HEK293 (cell line): Measurements from ENCODE around the gene KCTD7.
"Not testable (repeated sequence)": the region's sequence is repeated elsewhere in the genome, so short reads cannot be mapped to it uniquely, and the experiment has no call there.

Experiments used
- CTCF ChIA-PET: fragments of 350-600 bp; formaldehyde crosslinking; extraction: SDS; loops from one replicate; lab custom pipeline; 2021; ENCODE audit warnings: antibody characterized with exemption; lab: Yijun Ruan, JAX
- POLR2A ChIA-PET: fragments of 300-600 bp; formaldehyde crosslinking; extraction: SDS; loops from one replicate; lab custom pipeline; 2020; ENCODE audit warnings: antibody characterized with exemption, inconsistent platforms; lab: Yijun Ruan, JAX
- H3K27ac ChIP-seq: fragments of 200-500 bp; sonication (Bioruptor generic); 2 replicates; pipeline ENCODE4 v1.5.1; 2014; ENCODE audit warnings: low read depth, low read length, control low read depth, inconsistent platforms; ENCODE audit errors: extremely low read depth
- H3K36me3 ChIP-seq, 2 experiments: fragments of 200-500 bp in 1 of 2; sonication (Bioruptor generic) in 1 of 2; 1 replicate in 1 of 2; 2 replicates in 1 of 2; pipeline ENCODE4 v1.5.1; 2014 to 2017; ENCODE audit warnings: inconsistent platforms in 2 of 2, low read length in 2 of 2; ENCODE audit not compliant: control insufficient read depth in 2 of 2, insufficient read depth in 1 of 2
- H3K4me1 ChIP-seq: fragments of 200-500 bp; sonication (Bioruptor generic); 2 replicates; pipeline ENCODE4 v1.5.1; 2014; ENCODE audit warnings: mild to moderate bottlenecking, low read length, inconsistent platforms; ENCODE audit not compliant: control insufficient read depth, insufficient read depth
- H3K4me3 ChIP-seq: 2 replicates; pipeline ENCODE4 v1.5.1; 2011; ENCODE audit warnings: low read depth, mild to moderate bottlenecking, control low read depth, low read length, moderate library complexity
- H3K9me3 ChIP-seq: fragments of 200-500 bp; sonication (Bioruptor generic); 2 replicates; pipeline ENCODE4 v1.5.1; 2014; ENCODE audit warnings: low read depth, low read length, inconsistent platforms; ENCODE audit not compliant: control insufficient read depth, insufficient read depth
- PBX3 ChIP-seq: sonication (generic); formaldehyde crosslinking; IDR thresholded peaks from 2 replicates; pipeline ENCODE4 v1.8.1; 2022; ENCODE audit warnings: mild to moderate bottlenecking, moderate library complexity, missing genetic modification reagents
- SALL2 ChIP-seq: fragments of 450-650 bp; formaldehyde crosslinking; IDR thresholded peaks from 2 replicates; pipeline ENCODE4 v1.5.0; 2017; ENCODE audit warnings: missing biosample characterization, mild to moderate bottlenecking, missing genetic modification characterization, borderline replicate concordance
- ZNF202 ChIP-seq: fragments of 450-650 bp; formaldehyde crosslinking; IDR thresholded peaks from 2 replicates; pipeline ENCODE4 v1.5.1; 2016; ENCODE audit warnings: missing biosample characterization, missing genetic modification characterization, borderline replicate concordance
- ZNF48 ChIP-seq: fragments of 450-650 bp; formaldehyde crosslinking; IDR thresholded peaks from 2 replicates; pipeline ENCODE4 v1.5.1; 2016; ENCODE audit warnings: missing biosample characterization, missing genetic modification characterization
- ZNF621 ChIP-seq: fragments of 450-650 bp; formaldehyde crosslinking; IDR thresholded peaks from 2 replicates; pipeline ENCODE4 v1.5.1; 2017; ENCODE audit warnings: missing biosample characterization, missing genetic modification characterization
- ZSCAN5A ChIP-seq: fragments of 450-650 bp; formaldehyde crosslinking; IDR thresholded peaks from 2 replicates; pipeline ENCODE4 v1.5.1; 2016; ENCODE audit warnings: missing biosample characterization, missing genetic modification characterization
- TF ChIP-seq, protein P1 (sequence below): fragments of 450-650 bp; formaldehyde crosslinking; IDR thresholded peaks from 2 replicates; pipeline ENCODE4 v1.5.1; 2016; ENCODE audit warnings: missing biosample characterization, missing genetic modification characterization, borderline replicate concordance
- TF ChIP-seq, protein P2 (sequence below): fragments of 450-650 bp; formaldehyde crosslinking; IDR thresholded peaks from 2 replicates; pipeline ENCODE4 v1.5.1; 2016; ENCODE audit warnings: missing biosample characterization, missing genetic modification characterization
- TF ChIP-seq, protein P3 (sequence below): fragments of 450-650 bp; formaldehyde crosslinking; IDR thresholded peaks from 2 replicates; pipeline ENCODE4 v1.5.1; 2016; ENCODE audit warnings: missing biosample characterization, missing genetic modification characterization

The KCTD7 gene

GRCh38 chr7:66642186-66642585 lies 13.5 kb downstream of the KCTD7 start (continued):
- TF ChIP-seq ZSCAN5A: no peak
- TF ChIP-seq ZNF202 (tag by site-specific recombination): no peak
- TF ChIP-seq SALL2 (tag by site-specific recombination): no peak
- TF ChIP-seq, protein P1, sequence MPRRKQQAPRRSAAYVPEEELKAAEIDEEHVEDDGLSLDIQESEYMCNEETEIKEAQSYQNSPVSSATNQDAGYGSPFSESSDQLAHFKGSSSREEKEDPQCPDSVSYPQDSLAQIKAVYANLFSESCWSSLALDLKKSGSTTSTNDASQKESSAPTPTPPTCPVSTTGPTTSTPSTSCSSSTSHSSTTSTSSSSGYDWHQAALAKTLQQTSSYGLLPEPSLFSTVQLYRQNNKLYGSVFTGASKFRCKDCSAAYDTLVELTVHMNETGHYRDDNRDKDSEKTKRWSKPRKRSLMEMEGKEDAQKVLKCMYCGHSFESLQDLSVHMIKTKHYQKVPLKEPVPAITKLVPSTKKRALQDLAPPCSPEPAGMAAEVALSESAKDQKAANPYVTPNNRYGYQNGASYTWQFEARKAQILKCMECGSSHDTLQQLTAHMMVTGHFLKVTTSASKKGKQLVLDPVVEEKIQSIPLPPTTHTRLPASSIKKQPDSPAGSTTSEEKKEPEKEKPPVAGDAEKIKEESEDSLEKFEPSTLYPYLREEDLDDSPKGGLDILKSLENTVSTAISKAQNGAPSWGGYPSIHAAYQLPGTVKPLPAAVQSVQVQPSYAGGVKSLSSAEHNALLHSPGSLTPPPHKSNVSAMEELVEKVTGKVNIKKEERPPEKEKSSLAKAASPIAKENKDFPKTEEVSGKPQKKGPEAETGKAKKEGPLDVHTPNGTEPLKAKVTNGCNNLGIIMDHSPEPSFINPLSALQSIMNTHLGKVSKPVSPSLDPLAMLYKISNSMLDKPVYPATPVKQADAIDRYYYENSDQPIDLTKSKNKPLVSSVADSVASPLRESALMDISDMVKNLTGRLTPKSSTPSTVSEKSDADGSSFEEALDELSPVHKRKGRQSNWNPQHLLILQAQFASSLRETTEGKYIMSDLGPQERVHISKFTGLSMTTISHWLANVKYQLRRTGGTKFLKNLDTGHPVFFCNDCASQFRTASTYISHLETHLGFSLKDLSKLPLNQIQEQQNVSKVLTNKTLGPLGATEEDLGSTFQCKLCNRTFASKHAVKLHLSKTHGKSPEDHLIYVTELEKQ (tag by site-specific recombination): no peak
- TF ChIP-seq, protein P2, sequence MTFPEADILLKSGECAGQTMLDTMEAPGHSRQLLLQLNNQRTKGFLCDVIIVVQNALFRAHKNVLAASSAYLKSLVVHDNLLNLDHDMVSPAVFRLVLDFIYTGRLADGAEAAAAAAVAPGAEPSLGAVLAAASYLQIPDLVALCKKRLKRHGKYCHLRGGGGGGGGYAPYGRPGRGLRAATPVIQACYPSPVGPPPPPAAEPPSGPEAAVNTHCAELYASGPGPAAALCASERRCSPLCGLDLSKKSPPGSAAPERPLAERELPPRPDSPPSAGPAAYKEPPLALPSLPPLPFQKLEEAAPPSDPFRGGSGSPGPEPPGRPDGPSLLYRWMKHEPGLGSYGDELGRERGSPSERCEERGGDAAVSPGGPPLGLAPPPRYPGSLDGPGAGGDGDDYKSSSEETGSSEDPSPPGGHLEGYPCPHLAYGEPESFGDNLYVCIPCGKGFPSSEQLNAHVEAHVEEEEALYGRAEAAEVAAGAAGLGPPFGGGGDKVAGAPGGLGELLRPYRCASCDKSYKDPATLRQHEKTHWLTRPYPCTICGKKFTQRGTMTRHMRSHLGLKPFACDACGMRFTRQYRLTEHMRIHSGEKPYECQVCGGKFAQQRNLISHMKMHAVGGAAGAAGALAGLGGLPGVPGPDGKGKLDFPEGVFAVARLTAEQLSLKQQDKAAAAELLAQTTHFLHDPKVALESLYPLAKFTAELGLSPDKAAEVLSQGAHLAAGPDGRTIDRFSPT (tag by site-specific recombination): no peak
- TF ChIP-seq ZNF48 (tag by site-specific recombination): no peak
- TF ChIP-seq, all 188 proteins: peak for 0

- no peaks in the 10 kb centered on the region for H3K9me3 ChIP-seq
- ChIA-PET POLR2A (interaction anchor here (1.3 kb wide), 1 partner anchor 97 kb away, joined by 5 read pairs; the partner anchor contains the start of gene RABGEF1), CTCF (interaction anchor here (0.5 to 1.2 kb wide), 2 partner anchors 10 to 618 kb away, joined by 3 to 5 read pairs; no protein-coding TSS in a partner anchor)
- TF ChIP-seq, protein P3, sequence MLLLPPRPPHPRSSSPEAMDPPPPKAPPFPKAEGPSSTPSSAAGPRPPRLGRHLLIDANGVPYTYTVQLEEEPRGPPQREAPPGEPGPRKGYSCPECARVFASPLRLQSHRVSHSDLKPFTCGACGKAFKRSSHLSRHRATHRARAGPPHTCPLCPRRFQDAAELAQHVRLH (tag by site-specific recombination): no peak
- no peak overlapping the region for H3K27ac ChIP-seq
- H3K4me3 ChIP-seq: no peak overlapping the region
- peaks cover 4 to 54% of the 10 kb centered on the region in 2 experiments; a peak in 2 of 3 replicates for H3K36me3 ChIP-seq
- H3K4me1 ChIP-seq: no peaks in the 10 kb centered on the region
Measured at GRCh38 chr7:66642932-66643331, 14.3 kb downstream of the KCTD7 start.

DNA sequence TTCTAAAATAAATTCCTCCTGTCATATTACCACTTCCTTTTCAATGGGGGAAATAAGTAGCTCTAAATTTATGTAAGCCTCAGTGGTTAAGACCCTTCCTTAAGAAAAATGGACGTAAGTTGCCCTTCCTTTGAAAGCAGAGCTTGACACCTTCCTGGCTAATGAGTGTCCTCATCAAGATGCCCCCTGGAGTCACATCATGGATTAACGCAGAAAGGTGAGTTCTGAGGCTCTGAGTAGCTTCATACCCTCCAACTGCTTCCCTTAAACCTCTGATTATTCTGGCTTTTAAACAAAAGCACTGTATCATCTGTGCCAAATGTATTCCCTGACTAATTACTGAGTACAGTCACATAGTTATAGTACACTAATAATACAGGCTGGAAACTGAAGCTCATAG lies 14.7 kb downstream of the KCTD7 start:
- POLR2A ChIA-PET: interaction anchor here (1.3 to 1.8 kb wide), 2 partner anchors 11 to 97 kb away, joined by 5 to 6 read pairs; partner anchors contain the start of gene RABGEF1
- H3K27ac ChIP-seq: no peak overlapping the region

DNA sequence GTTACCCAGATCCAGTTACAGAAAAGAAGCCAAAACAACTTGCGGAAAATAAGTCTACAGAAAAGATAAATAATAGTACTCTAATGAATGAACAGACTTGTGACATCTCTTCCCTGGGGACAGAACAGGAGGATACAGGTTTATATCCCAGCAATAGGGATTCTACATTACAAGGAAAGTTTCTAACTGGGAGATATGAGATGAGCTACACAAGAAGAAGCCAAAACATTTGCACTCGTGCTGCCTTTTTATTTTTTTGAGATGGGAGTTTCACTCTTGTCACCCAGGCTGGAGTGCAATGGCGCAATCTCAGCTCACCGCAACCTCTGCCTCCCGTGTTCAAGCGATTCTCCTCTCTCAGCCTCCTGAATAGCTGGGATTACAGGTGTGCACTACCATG lies 22.3 kb downstream of the KCTD7 start:
- POLR2A ChIA-PET: interaction anchor here (0.6 kb wide), 1 partner anchor 50 kb away, joined by 4 read pairs; no protein-coding TSS in a partner anchor
- CTCF ChIA-PET: not testable (repeated sequence)

More for the DNA sequence above, 14.7 kb downstream of the KCTD7 start:
- CTCF ChIA-PET: interaction anchor here (0.5 to 1.2 kb wide), 2 partner anchors 10 to 619 kb away, joined by 3 to 5 read pairs; no protein-coding TSS in a partner anchor
- Histone ChIP-seq H3K9me3 (no peaks in the 10 kb centered on the region), H3K36me3 (peaks cover 4 to 49% of the 10 kb centered on the region in 2 experiments; a peak in 2 of 3 replicates), H3K4me1 (no peaks in the 10 kb centered on the region), H3K4me3 (no peak overlapping the region)
- no peak for TF ChIP-seq PBX3
- no peak for TF ChIP-seq ZNF621

More for the DNA sequence above, 22.3 kb downstream of the KCTD7 start:
- not testable (repeated sequence) for H3K4me1 ChIP-seq, H3K9me3 ChIP-seq, H3K4me3 ChIP-seq, H3K36me3 ChIP-seq, H3K27ac ChIP-seq
